GM19193 (cell line): ENCODE results near the gene CSTF1.

Experiments used
- POLR2A ChIP-seq: IDR thresholded peaks from 4 replicates; pipeline ENCODE4 v1.6.1; 2011; ENCODE audit not compliant: insufficient read depth, insufficient read length; ENCODE audit errors: extremely low read depth

CSTF1 gene

GRCh38 chr20:56443654-56444540 lies 51.5 kb downstream of the CSTF1 start:
- TF ChIP-seq POLR2A = no peak

GRCh38 chr20:56445130-56445529 lies 52.7 kb downstream of the CSTF1 start:
- TF ChIP-seq POLR2A = no peak

GRCh38 chr20:56445540-56445939 lies 53.1 kb downstream of the CSTF1 start:
- TF ChIP-seq POLR2A = no peak

- TF ChIP-seq POLR2A = no peak
These were observed 54.8 kb downstream of the CSTF1 start for GRCh38 chr20:56447227-56447626.

GRCh38 chr20:56449459-56449858 lies 57.0 kb downstream of the CSTF1 start:
- no peak for TF ChIP-seq POLR2A

- no peak for TF ChIP-seq POLR2A
These were observed 58.8 kb downstream of the CSTF1 start for GRCh38 chr20:56451056-56451765.

- no peak for TF ChIP-seq POLR2A
These were observed 60.9 kb downstream of the CSTF1 start for GRCh38 chr20:56453352-56453751.

- no peak for TF ChIP-seq POLR2A
These were observed 62.3 kb downstream of the CSTF1 start for GRCh38 chr20:56454754-56455153.
